Motor neuron (in vitro differentiated cells): ENCODE measurements around the gene CDHR3. TPM values are rescaled to one million over a fixed set of nuclear protein-coding genes. Genes with fewer than 3 reads are reported as not detected.

ENCODE experiments used
- ATAC-seq, 8 experiments: fragments of 200-7000 bp; cut with Tn5 transposase; replicated peaks in 6 of 8; 2 replicates each; pipeline ENCODE4 v1.8.0; 2021; ENCODE audit warnings: mild to moderate bottlenecking in 8 of 8, moderate library complexity in 8 of 8
- H3K27ac ChIP-seq, 2 donors: fragments of 250-450 bp; sonication (Bioruptor Pico); 2 replicates each; pipeline ENCODE4 v1.9.0; 2021; ENCODE audit warnings: antibody characterized with exemption in 2 of 2, mild to moderate bottlenecking in 2 of 2, moderate library complexity in 1 of 2
- H3K4me1 ChIP-seq, 2 donors: fragments of 250-450 bp; sonication (Bioruptor Pico); replicated peaks in 1 of 2; 2 replicates each; pipeline ENCODE4 v1.6.1; 2021; ENCODE audit warnings: antibody characterized with exemption in 2 of 2, mild to moderate bottlenecking in 2 of 2, moderate library complexity in 1 of 2
- H3K4me3 ChIP-seq, 5 donors: fragments of 250-450 bp; sonication (Bioruptor Pico); 2 replicates each; pipeline ENCODE4 v1.9.0; 2021; ENCODE audit warnings: antibody characterized with exemption in 5 of 5, mild to moderate bottlenecking in 5 of 5, moderate library complexity in 4 of 5
- WGBS, 10 experiments: fragments of 450-650 bp; shearing (Covaris generic); methylation state at CpG; one replicate each; pipeline ENCODE4 v1.0.0; 2022; 5-methylcytosine and 5-hydroxymethylcytosine counted together
- in situ Hi-C, 9 experiments: fragments of 400-800 bp; cut with MboI; loops; one replicate each; pipeline ENCODE4 v1.15.0; 2021; ENCODE audit warnings: low sequenced_read_pairs in 9 of 9, low pct_unique_long_range_greater_than_20kb in 2 of 9; ENCODE audit not compliant: unreplicated experiment in 9 of 9
- total RNA-seq, 8 experiments: library from RNA; unstranded; fragments of 300-600 nt; gene quantifications; 2 replicates each; pipeline versions ENCODE4 v1.2.3 to v1.2.4, GENCODE V29; 2022

The CDHR3 gene, protein sequence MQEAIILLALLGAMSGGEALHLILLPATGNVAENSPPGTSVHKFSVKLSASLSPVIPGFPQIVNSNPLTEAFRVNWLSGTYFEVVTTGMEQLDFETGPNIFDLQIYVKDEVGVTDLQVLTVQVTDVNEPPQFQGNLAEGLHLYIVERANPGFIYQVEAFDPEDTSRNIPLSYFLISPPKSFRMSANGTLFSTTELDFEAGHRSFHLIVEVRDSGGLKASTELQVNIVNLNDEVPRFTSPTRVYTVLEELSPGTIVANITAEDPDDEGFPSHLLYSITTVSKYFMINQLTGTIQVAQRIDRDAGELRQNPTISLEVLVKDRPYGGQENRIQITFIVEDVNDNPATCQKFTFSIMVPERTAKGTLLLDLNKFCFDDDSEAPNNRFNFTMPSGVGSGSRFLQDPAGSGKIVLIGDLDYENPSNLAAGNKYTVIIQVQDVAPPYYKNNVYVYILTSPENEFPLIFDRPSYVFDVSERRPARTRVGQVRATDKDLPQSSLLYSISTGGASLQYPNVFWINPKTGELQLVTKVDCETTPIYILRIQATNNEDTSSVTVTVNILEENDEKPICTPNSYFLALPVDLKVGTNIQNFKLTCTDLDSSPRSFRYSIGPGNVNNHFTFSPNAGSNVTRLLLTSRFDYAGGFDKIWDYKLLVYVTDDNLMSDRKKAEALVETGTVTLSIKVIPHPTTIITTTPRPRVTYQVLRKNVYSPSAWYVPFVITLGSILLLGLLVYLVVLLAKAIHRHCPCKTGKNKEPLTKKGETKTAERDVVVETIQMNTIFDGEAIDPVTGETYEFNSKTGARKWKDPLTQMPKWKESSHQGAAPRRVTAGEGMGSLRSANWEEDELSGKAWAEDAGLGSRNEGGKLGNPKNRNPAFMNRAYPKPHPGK
- 10 to 100 TPM in 1 of 8 experiments, 1 to 10 TPM in 6, under 1 TPM in 1; 0.56 to 31.6 (median 5.8) TPM for total RNA-seq

DNA sequence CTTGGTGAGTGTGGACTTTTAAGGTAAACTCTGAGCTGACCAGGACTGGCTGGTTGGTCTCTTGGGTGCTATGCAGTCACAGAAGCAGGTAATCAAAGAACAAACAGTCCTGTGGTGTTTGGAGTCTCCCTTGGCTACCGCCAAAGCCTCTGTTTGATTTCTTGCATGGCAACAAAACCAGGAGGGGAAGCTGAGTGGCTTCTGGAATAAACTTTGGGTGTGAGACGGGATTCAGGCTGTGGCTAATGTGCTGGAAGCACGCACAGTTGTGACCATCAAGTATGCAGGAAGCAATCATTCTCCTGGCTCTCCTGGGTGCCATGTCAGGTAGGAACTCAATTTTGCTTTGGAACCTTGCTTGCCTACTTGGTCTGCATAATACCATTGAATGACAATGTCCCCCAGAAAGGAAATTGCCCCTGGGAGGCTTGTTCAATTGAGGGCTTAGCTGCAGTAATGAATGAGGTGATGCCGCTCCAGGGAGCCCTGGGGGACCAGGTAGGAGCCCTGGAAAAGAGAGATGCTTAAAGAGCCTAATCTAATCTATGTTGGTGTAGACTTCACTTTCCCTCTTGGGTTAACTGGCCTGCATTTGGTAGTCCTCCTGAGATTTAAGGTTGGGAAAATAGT, at the start of gene CDHR3:
CDHR3 (plus strand) TSS at position 227 of the 630 bp plus-strand sequence; CDS start at position 282, 55 bp downstream.
- 47 to 100% (median 80%) methylated on average over 1 to 3 of the region's 4 CpGs; no CpG with 5 or more reads in 2 of the 10 experiments for WGBS, 10 experiments
- in situ Hi-C loops: no loop called here
- Histone ChIP-seq H3K4me3 (no peak within 1 kb of the TSS), H3K27ac (no peak within 1 kb of the TSS), H3K4me1 (no peaks in the 10 kb centered on the region)
- ATAC-seq: peak in 3 of 8 experiments; percentile 41 to 94 (median 56)

DNA sequence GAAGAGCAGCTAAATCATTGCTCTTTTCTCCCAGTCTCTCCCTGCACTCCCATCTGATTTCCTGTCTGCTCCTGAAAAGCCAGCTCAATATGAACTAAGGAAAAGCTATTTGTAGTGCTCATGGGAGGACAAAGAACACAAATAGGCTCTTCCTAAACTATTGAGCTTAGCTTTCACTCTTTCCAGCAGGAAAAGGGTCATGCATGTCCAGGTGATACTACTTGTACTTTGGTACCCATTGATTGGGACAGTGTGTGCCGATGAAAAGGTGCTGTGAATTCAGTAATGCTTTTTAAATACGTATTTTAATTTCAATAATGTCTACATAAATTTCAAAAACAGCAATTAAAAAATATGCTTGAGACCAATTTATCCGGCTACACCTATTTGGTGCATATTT, 49.1 kb upstream of the CDHR3 start:
- WGBS, 10 experiments: 59 to 97% (median 75%) methylated on average over 2 to 3 of the region's 3 CpGs; no CpG with 5 or more reads in 1 of the 10 experiments
- Histone ChIP-seq H3K4me1 (no peaks in the 10 kb centered on the region), H3K4me3 (no peak overlapping the region), H3K27ac (no peak overlapping the region)
- in situ Hi-C loops: no loop called here
- ATAC-seq: no peak

DNA sequence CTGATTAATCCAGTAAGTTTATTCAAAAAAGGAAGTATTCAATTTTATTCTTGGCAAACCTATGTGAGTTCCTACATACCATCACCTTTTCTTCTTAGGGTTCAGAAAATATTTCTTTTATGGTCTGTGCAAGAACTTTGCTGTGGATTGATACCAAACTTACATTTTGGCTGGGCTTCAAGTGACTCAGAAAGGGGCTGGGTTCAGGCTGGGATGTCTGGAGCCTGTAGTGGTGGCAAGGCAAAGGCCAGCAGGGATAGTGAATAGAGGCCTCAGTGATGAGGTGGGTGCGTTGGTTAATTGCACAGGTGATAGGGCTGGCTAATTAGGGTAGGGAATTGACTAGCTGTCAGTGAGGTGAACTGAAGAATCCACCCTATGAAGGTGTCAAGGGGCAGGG, 46.5 kb upstream of the CDHR3 start:
- Histone ChIP-seq H3K4me1 (no peaks in the 10 kb centered on the region), H3K27ac (no peak overlapping the region), H3K4me3 (no peak overlapping the region)
- in situ Hi-C loops: no loop called here
- ATAC-seq: peak in 2 of 8 experiments; percentile 55 to 65
- WGBS, 10 experiments: 89 to 100% (median 100%) methylated on average over 1 of the region's 1 CpG; no CpG with 5 or more reads in 7 of the 10 experiments

DNA sequence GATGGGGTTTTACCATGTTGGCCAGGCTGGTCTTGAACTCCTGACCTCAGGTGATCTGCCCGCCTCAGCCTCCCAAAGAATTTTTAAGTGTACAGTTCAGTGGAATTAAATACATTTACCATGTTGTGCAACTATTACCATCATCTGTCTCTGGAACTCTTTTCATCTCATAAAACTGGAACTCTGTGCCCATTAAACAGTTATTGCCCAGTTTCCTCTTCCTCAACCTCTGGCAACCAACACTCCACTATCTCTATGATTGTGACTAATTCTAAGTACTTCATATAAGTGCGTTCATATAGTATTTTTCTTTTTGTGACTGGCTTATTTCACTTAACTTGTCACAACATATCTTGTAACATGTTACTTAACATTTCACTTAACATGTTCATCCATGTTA, 45.4 kb upstream of the CDHR3 start:
- H3K27ac ChIP-seq: no peak overlapping the region
- in situ Hi-C loops: no loop called here
- no peaks in the 10 kb centered on the region for H3K4me1 ChIP-seq
- no peak overlapping the region for H3K4me3 ChIP-seq
- 92 to 100% (median 100%) methylated on average over 1 to 2 of the region's 2 CpGs for WGBS, 10 experiments
- ATAC-seq: no peak

DNA sequence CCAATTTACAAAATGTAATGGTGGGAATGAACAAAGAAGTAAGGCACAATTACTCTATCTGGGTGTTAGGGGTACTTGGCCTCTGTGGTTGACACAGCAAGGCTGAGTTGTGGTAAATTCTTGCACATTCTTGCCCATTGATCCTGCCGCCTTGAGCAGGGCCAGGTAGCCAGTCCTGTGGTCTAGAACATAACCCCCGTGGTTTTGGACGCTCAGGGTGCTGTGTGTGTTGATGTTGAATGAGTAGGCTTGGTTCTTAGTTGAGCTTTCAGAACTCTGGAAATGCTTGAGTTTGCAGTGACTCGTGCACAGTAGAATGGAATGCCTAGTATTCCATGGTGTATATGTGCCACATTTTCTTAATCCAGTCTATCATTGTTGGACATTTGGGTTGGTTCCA, 42.3 kb upstream of the CDHR3 start:
- Histone ChIP-seq H3K27ac (no peak overlapping the region), H3K4me1 (no peaks in the 10 kb centered on the region), H3K4me3 (no peak overlapping the region)
- ATAC-seq: no peak
- in situ Hi-C loops: no loop called here
- 73 to 100% (median 87%) methylated on average over 2 to 3 of the region's 4 CpGs; no CpG with 5 or more reads in 6 of the 10 experiments for WGBS, 10 experiments

DNA sequence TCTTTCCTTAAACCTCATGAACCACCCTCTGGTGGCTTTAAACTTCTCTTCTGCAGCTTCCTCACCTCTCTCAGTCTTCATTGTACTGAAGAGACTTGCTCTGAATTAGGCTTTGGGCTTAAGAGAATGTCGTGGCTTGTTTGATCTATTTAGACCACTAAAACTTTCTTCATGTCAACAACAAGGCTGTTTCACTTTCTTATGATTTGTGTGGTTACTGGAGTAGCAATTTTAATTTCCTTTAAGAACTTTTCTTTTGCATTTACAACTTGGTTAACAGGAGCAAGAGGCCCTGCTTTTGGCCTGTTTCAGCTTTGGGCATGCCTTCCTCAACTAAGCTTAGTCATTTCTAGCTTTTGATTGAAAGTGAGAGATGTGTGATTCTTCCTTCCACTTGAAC, 38.1 kb upstream of the CDHR3 start:
- no peak overlapping the region for H3K4me3 ChIP-seq
- no peak for ATAC-seq
- 71 to 100% (median 89%) methylated on average over 1 of the region's 1 CpG; no CpG with 5 or more reads in 4 of the 10 experiments for WGBS, 10 experiments
- H3K4me1 ChIP-seq: no peaks in the 10 kb centered on the region
- no peak overlapping the region for H3K27ac ChIP-seq
- in situ Hi-C loops: no loop called here

DNA sequence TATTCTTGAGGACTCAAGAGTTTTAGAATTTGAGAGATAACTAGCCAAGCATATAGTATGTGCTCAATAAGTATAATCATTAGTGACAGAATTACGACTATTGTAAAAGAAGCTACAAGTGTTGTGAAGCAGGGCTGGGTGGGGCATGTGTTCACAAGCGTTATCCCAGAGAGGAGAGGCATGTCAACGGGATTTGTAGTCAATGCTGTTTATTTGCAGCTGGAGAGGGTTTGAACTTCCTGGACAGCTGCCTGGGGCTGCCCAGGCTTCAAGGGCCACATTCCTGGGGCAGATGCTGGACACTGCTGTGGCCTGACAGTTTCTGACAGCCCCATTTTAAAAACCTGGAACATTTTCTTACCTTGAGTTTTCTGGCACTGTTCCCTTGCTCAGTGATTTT, 36.9 kb upstream of the CDHR3 start:
- ATAC-seq: no peak
- WGBS, 10 experiments: 20 to 93% (median 80%) methylated on average over 1 to 3 of the region's 3 CpGs; no CpG with 5 or more reads in 1 of the 10 experiments
- in situ Hi-C loops: no loop called here
- no peak overlapping the region for H3K27ac ChIP-seq
- no peak overlapping the region for H3K4me3 ChIP-seq
- no peaks in the 10 kb centered on the region for H3K4me1 ChIP-seq

DNA sequence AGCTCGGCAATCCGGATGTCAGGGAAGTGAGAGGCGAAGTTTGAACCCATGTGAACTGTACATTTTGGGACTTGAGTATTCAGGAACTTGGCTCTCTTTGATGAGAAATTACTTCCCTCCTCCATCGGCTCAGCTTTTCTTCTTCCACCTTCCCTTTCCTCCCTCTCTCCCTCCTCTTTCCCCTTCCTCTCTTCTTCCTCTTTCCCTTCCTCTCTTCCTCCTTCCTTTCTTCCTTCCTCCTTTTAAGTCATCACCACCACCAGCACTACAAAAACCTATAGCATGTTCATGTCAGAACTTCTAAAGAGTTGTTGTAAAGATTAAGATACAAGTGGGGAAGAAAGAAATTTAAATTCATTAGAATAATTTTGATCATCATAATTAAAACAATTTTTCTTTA, 31.9 kb upstream of the CDHR3 start:
- in situ Hi-C loops: no loop called here
- Histone ChIP-seq H3K4me3 (no peak overlapping the region), H3K4me1 (peaks cover 0 to 2% of the 10 kb centered on the region in 2 donors), H3K27ac (no peak overlapping the region)
- ATAC-seq: no peak
- 37 to 100% (median 97%) methylated on average over 1 to 4 of the region's 4 CpGs for WGBS, 10 experiments

DNA sequence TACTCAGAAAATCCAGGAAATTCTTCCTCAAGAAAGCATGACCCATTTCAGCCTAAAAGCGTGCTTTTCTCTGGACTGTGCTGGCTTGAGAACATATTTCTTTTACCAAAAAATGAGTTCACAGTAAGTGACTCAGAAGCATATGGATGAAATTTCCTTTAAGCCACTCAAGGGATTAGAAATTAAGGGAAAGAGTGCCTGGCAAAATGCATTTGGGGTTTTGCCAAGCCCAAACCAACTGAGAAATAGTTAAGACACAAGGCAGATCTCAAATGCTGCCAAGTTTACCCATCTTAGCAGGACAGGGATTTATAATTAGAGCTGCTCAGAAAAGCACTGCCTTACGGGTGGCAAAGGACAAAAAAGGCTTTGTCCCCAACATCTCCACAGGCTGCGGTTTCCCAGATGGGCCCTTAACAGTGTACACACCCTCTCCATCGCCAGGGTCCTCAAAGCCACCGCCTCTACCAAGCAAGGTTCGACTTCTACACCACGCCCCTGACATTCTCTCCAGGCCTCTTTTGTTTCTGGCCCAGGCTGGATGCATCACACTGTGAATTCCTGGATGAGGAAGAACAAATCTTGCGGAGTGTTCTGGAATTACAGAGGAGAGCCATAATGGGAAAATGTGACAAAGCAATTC, 30.1 kb upstream of the CDHR3 start:
- ATAC-seq: peak in 7 of 8 experiments; percentile 34 to 88 (median 60)
- H3K4me3 ChIP-seq: no peak overlapping the region
- in situ Hi-C loops: no loop called here
- peaks cover 0 to 2% of the 10 kb centered on the region in 2 donors for H3K4me1 ChIP-seq
- H3K27ac ChIP-seq: no peak overlapping the region
- WGBS, 10 experiments: 4 to 93% (median 63%) methylated on average over 1 to 6 of the region's 8 CpGs; no CpG with 5 or more reads in 1 of the 10 experiments

DNA sequence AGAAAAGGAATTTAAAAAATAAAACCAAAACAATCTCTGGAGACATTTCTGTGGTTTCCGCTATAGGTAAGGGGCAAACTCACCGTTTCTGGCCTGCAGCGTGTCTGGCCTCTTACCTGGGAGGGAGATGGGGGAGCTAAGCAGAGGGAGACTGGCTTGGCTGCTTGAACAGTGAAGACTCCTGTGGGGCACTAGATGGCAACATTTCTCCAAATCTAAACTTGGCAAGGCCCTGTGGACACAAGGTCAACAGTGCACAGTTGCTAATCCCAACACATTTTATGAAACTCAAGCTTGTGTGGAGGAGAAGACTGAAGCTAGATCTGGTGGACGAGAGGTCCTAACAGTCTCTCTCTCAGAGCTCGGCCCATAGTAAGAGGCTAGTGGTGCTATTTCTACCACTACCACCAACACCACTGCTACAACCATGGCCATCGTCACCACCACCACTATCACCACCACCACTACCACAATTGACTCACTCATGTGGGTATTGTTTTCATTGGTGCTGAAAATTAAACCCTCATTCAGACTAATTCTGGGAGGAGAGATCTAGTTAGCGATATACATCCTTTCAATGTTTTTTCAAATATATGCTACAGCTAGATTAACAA, 28.4 kb upstream of the CDHR3 start:
- Histone ChIP-seq H3K27ac (no peak overlapping the region), H3K4me3 (no peak overlapping the region), H3K4me1 (peaks cover 0 to 2% of the 10 kb centered on the region in 2 donors)
- ATAC-seq: peak in 6 of 8 experiments; percentile 42 to 89 (median 58)
- WGBS, 10 experiments: 82 to 100% (median 92%) methylated on average over 2 to 5 of the region's 7 CpGs; no CpG with 5 or more reads in 1 of the 10 experiments
- in situ Hi-C loops: no loop called here

DNA sequence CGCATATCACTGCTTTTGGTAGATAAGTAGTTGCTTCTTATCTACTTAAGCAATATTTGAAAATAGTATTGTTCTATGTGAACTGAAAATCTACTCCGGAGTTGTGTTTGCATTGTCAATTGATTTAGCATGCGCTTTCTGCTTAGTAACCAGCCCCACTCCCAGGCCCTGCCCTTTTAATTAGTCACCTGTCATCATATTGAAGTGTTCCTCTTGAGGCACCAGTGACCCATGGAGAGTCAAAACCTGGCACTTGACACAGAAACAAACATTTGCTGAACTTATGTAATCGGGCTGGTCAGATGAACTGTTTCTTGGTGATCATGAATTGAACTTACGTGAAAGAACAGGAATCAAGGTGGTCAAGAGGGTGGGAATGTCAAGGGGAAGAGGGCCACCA, 27.8 kb upstream of the CDHR3 start:
- peak in 2 of 8 experiments; percentile 44 to 55 for ATAC-seq

DNA sequence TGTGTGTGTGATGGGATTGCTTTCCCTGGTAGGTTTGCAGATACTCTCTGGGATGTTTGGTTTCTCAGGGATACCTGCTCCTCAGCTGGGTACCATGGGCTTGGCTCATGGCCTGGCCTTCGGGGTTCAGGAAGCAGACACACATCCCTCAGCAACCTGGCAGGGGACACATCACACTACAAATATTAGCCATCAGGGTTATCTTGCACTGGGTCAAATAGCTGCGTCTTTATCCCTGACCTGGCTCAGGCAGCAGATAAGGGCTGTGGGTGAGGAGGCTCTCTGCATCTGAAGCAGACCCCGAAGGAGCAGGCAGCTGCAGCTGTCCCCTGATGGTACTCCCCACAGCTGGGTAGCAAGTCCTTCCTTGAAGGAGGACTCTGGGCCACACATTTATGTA, 25.7 kb upstream of the CDHR3 start:
- Histone ChIP-seq H3K4me1 (peaks cover 0 to 8% of the 10 kb centered on the region in 2 donors), H3K27ac (no peak overlapping the region), H3K4me3 (no peak overlapping the region)
- ATAC-seq: peak in 1 of 8 experiments; percentile 23
- WGBS, 10 experiments: 83% methylated on average over 1 of the region's 3 CpGs; no CpG with 5 or more reads in 9 of the 10 experiments
- in situ Hi-C loops: no loop called here

More for the DNA sequence above, 27.8 kb upstream of the CDHR3 start:
- Histone ChIP-seq H3K4me1 (peaks cover 0 to 2% of the 10 kb centered on the region in 2 donors), H3K4me3 (no peak overlapping the region), H3K27ac (no peak overlapping the region)
- in situ Hi-C loops: no loop called here
- WGBS, 10 experiments: 61 to 100% (median 80%) methylated on average over 1 to 4 of the region's 5 CpGs; no CpG with 5 or more reads in 2 of the 10 experiments
